Nephron (organoid): ENCODE data around the gene CST3.

Source experiments
- H3K27ac Mint-ChIP-seq, 3 experiments: 2 replicates each; pipeline ENCODE4 v1.8.0; 2020; ENCODE audit warnings: mixed read lengths in 3 of 3, mild to moderate bottlenecking in 2 of 3, moderate library complexity in 1 of 3
- H3K27me3 Mint-ChIP-seq: 2 replicates; pipeline ENCODE4 v1.8.0; 2021; ENCODE audit warnings: low read depth, mild to moderate bottlenecking, moderate library complexity, mixed read lengths
- H3K36me3 Mint-ChIP-seq: 2 replicates; pipeline ENCODE4 v1.8.0; 2020; ENCODE audit warnings: low read depth, mixed read lengths
- H3K4me1 Mint-ChIP-seq: 2 replicates; pipeline ENCODE4 v1.8.0; 2020; ENCODE audit warnings: mixed read lengths
- H3K4me3 Mint-ChIP-seq, 3 experiments: 2 replicates each; pipeline ENCODE4 v1.8.0; 2020; ENCODE audit warnings: mild to moderate bottlenecking in 3 of 3, mixed read lengths in 3 of 3, moderate library complexity in 2 of 3
- H3K9me3 Mint-ChIP-seq: 2 replicates; pipeline ENCODE4 v1.8.0; 2020; ENCODE audit warnings: mixed read lengths
- CTCF ChIP-seq, 3 experiments: fragments of 200-600 bp; sonication (generic); IDR thresholded peaks; one replicate each; pipeline ENCODE4 v1.5.0; 2021; ENCODE audit warnings: antibody characterized with exemption in 3 of 3; ENCODE audit not compliant: unreplicated experiment in 3 of 3

CST3 gene

GRCh38 chr20:23658989-23659609, 21.3 kb upstream of the CST3 start:
- peaks cover 14% of the 10 kb centered on the region for H3K4me1 Mint-ChIP-seq

GRCh38 chr20:23658336-23658735, 20.6 kb upstream of the CST3 start:
- Mint-ChIP-seq H3K27ac (peak overlapping the region; percentile 88 to 96 (median 95)), H3K4me3 (no peak overlapping the region), H3K9me3 (no peaks in the 10 kb centered on the region), H3K27me3 (peaks cover 4% of the 10 kb centered on the region), H3K4me1 (peaks cover 14% of the 10 kb centered on the region), H3K36me3 (no peaks in the 10 kb centered on the region)
- TF ChIP-seq CTCF (IDR thresholded peaks at IDR 0.05; ENCODE audit: unreplicated experiment in 3 of 3) = no peak

More at GRCh38 chr20:23658989-23659609, 21.3 kb upstream of the CST3 start:
- Mint-ChIP-seq H3K27me3 (peaks cover 4% of the 10 kb centered on the region), H3K4me3 (no peak overlapping the region), H3K36me3 (no peaks in the 10 kb centered on the region), H3K9me3 (no peaks in the 10 kb centered on the region), H3K27ac (peak overlapping the region; percentile 88 to 96 (median 95))
- TF ChIP-seq CTCF (IDR thresholded peaks at IDR 0.05; ENCODE audit: unreplicated experiment in 3 of 3) = no peak

DNA sequence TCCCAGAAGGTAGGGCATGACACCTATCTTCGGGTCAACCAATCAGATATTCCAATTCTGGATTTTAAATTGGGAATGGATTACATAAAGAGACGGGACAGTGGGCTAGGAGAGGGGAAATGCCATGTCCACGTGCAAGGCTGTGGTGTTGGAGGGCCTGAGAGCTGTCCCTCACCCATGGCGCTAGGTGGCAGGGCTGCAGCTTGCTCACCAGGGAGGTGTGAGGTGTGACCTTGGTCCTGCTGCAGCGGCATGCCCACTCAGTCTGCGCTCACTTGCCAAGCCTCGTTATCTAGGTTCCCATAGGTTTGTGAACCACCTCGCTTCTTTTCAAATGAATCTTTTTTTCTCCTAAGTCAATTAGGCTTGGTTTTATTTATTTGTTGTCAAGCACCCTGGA, 19.4 kb upstream of the CST3 start:
- Mint-ChIP-seq H3K27me3 (peaks cover 4% of the 10 kb centered on the region), H3K9me3 (no peaks in the 10 kb centered on the region), H3K4me3 (no peak overlapping the region), H3K27ac (no peak overlapping the region), H3K4me1 (peaks cover 14% of the 10 kb centered on the region), H3K36me3 (no peaks in the 10 kb centered on the region)
- TF ChIP-seq CTCF (IDR thresholded peaks at IDR 0.05; ENCODE audit: unreplicated experiment in 3 of 3) = no peak

- Mint-ChIP-seq H3K27me3 (peaks cover 4% of the 10 kb centered on the region), H3K9me3 (no peaks in the 10 kb centered on the region)
Measured at GRCh38 chr20:23656372-23656771, 18.6 kb upstream of the CST3 start.

DNA sequence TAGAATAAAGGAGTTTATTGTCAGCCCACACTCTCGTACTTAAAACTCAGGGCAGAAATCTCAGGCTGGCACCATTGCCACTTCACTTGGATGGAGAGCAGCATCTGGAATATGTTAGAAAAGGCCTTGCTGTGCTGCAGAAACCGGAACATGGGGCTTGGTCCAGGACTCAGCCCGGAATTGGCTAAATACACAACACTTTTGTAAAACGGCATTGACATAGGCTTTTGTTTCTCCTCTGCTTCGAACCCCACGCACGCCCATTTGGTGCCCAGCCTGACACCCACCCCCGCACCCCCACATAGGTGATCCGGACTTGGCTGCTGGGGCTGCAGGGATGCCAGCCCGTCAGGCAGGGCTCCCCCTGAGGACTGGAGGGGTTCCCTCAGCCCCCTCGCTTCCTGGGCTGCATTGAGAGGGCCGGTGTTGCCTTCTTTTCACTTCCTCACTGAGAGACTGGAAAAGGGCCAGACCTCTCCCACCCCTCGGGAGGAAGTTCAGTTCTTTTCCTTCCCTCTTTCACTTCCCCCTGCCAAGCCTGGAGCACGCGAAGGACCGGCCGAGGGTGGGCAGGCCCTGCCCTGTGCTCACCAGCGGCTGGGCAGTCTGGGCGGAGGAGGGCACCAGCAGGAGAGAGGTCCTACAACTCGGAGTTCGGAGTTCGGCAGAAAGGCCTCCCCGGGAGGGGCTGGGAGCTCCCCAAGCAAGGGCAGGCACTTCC, 17.9 kb upstream of the CST3 start:
- Mint-ChIP-seq H3K4me1 (peaks cover 14% of the 10 kb centered on the region), H3K4me3 (no peak overlapping the region), H3K27ac (no peak overlapping the region), H3K27me3 (peaks cover 4% of the 10 kb centered on the region), H3K9me3 (no peaks in the 10 kb centered on the region), H3K36me3 (no peaks in the 10 kb centered on the region)
- no peak for TF ChIP-seq CTCF (IDR thresholded peaks at IDR 0.05; ENCODE audit: unreplicated experiment in 3 of 3)

More at GRCh38 chr20:23656372-23656771, 18.6 kb upstream of the CST3 start:
- H3K4me3 Mint-ChIP-seq = no peak overlapping the region
- no peaks in the 10 kb centered on the region for H3K36me3 Mint-ChIP-seq
- TF ChIP-seq CTCF (IDR thresholded peaks at IDR 0.05; ENCODE audit: unreplicated experiment in 3 of 3) = no peak
- peaks cover 14% of the 10 kb centered on the region for H3K4me1 Mint-ChIP-seq
- H3K27ac Mint-ChIP-seq = peak overlapping the region in 1 of 3 experiments; percentile 31
